HCT116 (cell line): ENCODE results near the gene AAR2.

Experiments
- CEBPB ChIP-seq: IDR thresholded peaks from 2 replicates; pipeline ENCODE4 v1.6.1; 2012; ENCODE audit warnings: low read depth
- CTCF ChIP-seq, 3 experiments: fragments of 200-600 bp in 1 of 3; sonication (generic) in 1 of 3; IDR thresholded peaks in 2 of 3; conservative IDR thresholded peaks in 1 of 3; 2 replicates each; pipeline ENCODE4 v1.5.1; 2012 to 2017; ENCODE audit warnings: low read depth in 2 of 3, low read length in 2 of 3, antibody characterized with exemption in 1 of 3, borderline replicate concordance in 1 of 3, control low read depth in 1 of 3, mild to moderate bottlenecking in 1 of 3, mixed read lengths in 1 of 3, mixed run types in 1 of 3, moderate library complexity in 1 of 3; ENCODE audit not compliant: insufficient read depth in 1 of 3
- EZH2phosphoT487 ChIP-seq: fragments of 200-600 bp; IDR thresholded peaks from 2 replicates; pipeline ENCODE4 v1.6.1; 2018; ENCODE audit warnings: antibody characterized with exemption, borderline replicate concordance
- POLR2A ChIP-seq: IDR thresholded peaks from 2 replicates; pipeline ENCODE4 v1.7.0; 2011; ENCODE audit warnings: borderline replicate concordance; ENCODE audit not compliant: insufficient read depth, insufficient read length; ENCODE audit errors: extremely low read depth
- SRF ChIP-seq: IDR thresholded peaks from 2 replicates; pipeline ENCODE4 v1.6.1; 2012; ENCODE audit warnings: low read depth

GRCh38 chr20:36304786-36305495 is 68.7 kb downstream of the AAR2 start:
- TF ChIP-seq SRF: no peak
- no peak for TF ChIP-seq CEBPB
- no peak for TF ChIP-seq POLR2A
- no peak for TF ChIP-seq CTCF (IDR thresholded peaks at IDR 0.05 in 2 of 3, conservative IDR thresholded peaks at IDR 0.05 in 1 of 3; ENCODE audit: borderline replicate concordance in 1 of 3, insufficient read depth in 1 of 3, low read depth in 2 of 3, low read length in 2 of 3)
- TF ChIP-seq EZH2phosphoT487: no peak
